ENCODE measurements around the gene CHMP5. TPM values are rescaled to one million over a fixed set of nuclear protein-coding genes. Genes with fewer than 3 reads are reported as not detected.

CHMP5 gene
- polyA plus RNA-seq, 1 donor (not counting 4 experiments of a cell fraction or from before 2014, with no cell fraction given): 132 TPM

GRCh38 chr9:33230756-33231622 lies 33.9 kb upstream of the CHMP5 start:
- no peak overlapping the region for H2AFZ ChIP-seq (ENCODE audit: control insufficient read depth, low read length)
- peak overlapping the region; percentile 17 for H3K9ac ChIP-seq (ENCODE audit: control insufficient read depth, extremely low read depth, insufficient read depth, low read length)
- no peaks in the 10 kb centered on the region for H3K36me3 ChIP-seq (ENCODE audit: control insufficient read depth in 2 of 2, extremely low read depth in 1 of 2, insufficient read depth in 2 of 2, low read length in 2 of 2)
- dilution Hi-C loops (cut with MboI; ENCODE audit: extremely low pct_ligation_motif_present, low sequenced_read_pairs): no loop called here
- H3K4me2 ChIP-seq (ENCODE audit: control insufficient read depth, extremely low read depth, insufficient read depth, low read depth, low read length): peak overlapping the region; percentile 67
- H3K79me2 ChIP-seq (ENCODE audit: control insufficient read depth, insufficient read depth, low read length): no peaks in the 10 kb centered on the region
- no peaks in the 10 kb centered on the region for H3K9me1 ChIP-seq (ENCODE audit: control insufficient read depth, extremely low read depth, insufficient read depth, low read length)
- peak overlapping the region; percentile 65 for H3K27ac ChIP-seq (ENCODE audit: control insufficient read depth, insufficient read depth, low read length)
- peaks cover 77% of the 10 kb centered on the region for H3K4me1 ChIP-seq (ENCODE audit: control insufficient read depth, extremely low read depth, insufficient read depth, low read length)
- DNase-seq (ENCODE audit: low read depth, low spot score): no peak
- H4K20me1 ChIP-seq (ENCODE audit: control insufficient read depth, extremely low read depth, insufficient read depth, low read length): no peaks in the 10 kb centered on the region
- peak; percentile 65 for FAIRE-seq
- H3K9me3 ChIP-seq (ENCODE audit: control insufficient read depth, low read depth, low read length): no peaks in the 10 kb centered on the region
- TF ChIP-seq CTCF (optimal IDR thresholded peaks at IDR 0.05 in 1 of 3, IDR thresholded peaks at IDR 0.05 in 1 of 3, conservative IDR thresholded peaks at IDR 0.05 in 1 of 3; ENCODE audit: extremely low read depth in 1 of 3, insufficient read depth in 2 of 3, low read length in 3 of 3): no peak
- no peak for TF ChIP-seq EZH2 (IDR thresholded peaks at IDR 0.05; ENCODE audit: low read length)
- H3K4me3 ChIP-seq (ENCODE audit: control insufficient read depth in 2 of 3, extremely low read depth in 1 of 3, insufficient read depth in 2 of 3, low read depth in 1 of 3, low read length in 3 of 3): no peak overlapping the region
- no peaks in the 10 kb centered on the region for H3K27me3 ChIP-seq (ENCODE audit: control insufficient read depth, extremely low read depth, insufficient read depth, low read length)

- no peaks in the 10 kb centered on the region for H3K9me1 ChIP-seq (ENCODE audit: control insufficient read depth, extremely low read depth, insufficient read depth, low read length)
- no peaks in the 10 kb centered on the region for H3K36me3 ChIP-seq (ENCODE audit: control insufficient read depth in 2 of 2, extremely low read depth in 1 of 2, insufficient read depth in 2 of 2, low read length in 2 of 2)
- peak overlapping the region; percentile 65 for H3K27ac ChIP-seq (ENCODE audit: control insufficient read depth, insufficient read depth, low read length)
- DNase-seq (ENCODE audit: low read depth, low spot score): no peak
- peak overlapping the region; percentile 67 for H3K4me2 ChIP-seq (ENCODE audit: control insufficient read depth, extremely low read depth, insufficient read depth, low read depth, low read length)
- no peak overlapping the region for H2AFZ ChIP-seq (ENCODE audit: control insufficient read depth, low read length)
- H3K9ac ChIP-seq (ENCODE audit: control insufficient read depth, extremely low read depth, insufficient read depth, low read length): peak overlapping the region; percentile 17
- FAIRE-seq: no peak
- H3K9me3 ChIP-seq (ENCODE audit: control insufficient read depth, low read depth, low read length): no peaks in the 10 kb centered on the region
- TF ChIP-seq CTCF (optimal IDR thresholded peaks at IDR 0.05 in 1 of 3, IDR thresholded peaks at IDR 0.05 in 1 of 3, conservative IDR thresholded peaks at IDR 0.05 in 1 of 3; ENCODE audit: extremely low read depth in 1 of 3, insufficient read depth in 2 of 3, low read length in 3 of 3) (no peak), EZH2 (IDR thresholded peaks at IDR 0.05; ENCODE audit: low read length) (no peak)
- H3K27me3 ChIP-seq (ENCODE audit: control insufficient read depth, extremely low read depth, insufficient read depth, low read length): no peaks in the 10 kb centered on the region
- no peaks in the 10 kb centered on the region for H3K79me2 ChIP-seq (ENCODE audit: control insufficient read depth, insufficient read depth, low read length)
- dilution Hi-C loops (cut with MboI; ENCODE audit: extremely low pct_ligation_motif_present, low sequenced_read_pairs): no loop called here
- no peak overlapping the region for H3K4me3 ChIP-seq (ENCODE audit: control insufficient read depth in 2 of 3, extremely low read depth in 1 of 3, insufficient read depth in 2 of 3, low read depth in 1 of 3, low read length in 3 of 3)
- H4K20me1 ChIP-seq (ENCODE audit: control insufficient read depth, extremely low read depth, insufficient read depth, low read length): no peaks in the 10 kb centered on the region
- H3K4me1 ChIP-seq (ENCODE audit: control insufficient read depth, extremely low read depth, insufficient read depth, low read length): peaks cover 80% of the 10 kb centered on the region
These were observed 33.3 kb upstream of the CHMP5 start for GRCh38 chr9:33231623-33231942.
